HL-60/S4 treated with retinoic acid at 250 ng/mL for 4 days and 3 days (cell line): ENCODE results near the gene EPX.

Source experiments
- in situ Hi-C: fragments of 300-500 bp; cut with MboI; formaldehyde crosslinking; loops from 2 replicates; pipeline ENCODE4 v1.7.0; 2022; ENCODE audit warnings: low sequenced_read_pairs

The EPX gene

GRCh38 chr17:58224315-58224714 is 31.8 kb downstream of the EPX start:
- in situ Hi-C loops = no loop called here

DNA sequence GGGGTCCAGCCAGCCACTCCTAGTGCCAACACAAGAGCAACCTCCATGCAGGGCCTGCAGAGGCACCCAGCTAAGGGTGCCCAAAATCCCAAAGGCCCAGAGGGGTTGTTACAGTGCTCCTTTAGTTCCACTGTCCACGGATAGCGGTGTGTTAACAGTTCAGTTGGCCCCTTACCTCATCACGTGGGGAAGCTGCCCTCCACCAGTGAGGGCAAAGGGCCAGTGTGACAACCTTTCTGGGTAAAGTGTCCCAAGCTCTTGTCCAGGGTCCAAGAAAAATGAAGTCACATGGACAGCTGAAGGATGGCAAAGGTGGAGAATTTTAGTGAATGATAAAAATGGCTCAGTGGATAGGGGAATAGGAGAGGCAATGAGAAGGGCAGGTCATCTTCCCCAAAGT is 35.2 kb downstream of the EPX start:
- in situ Hi-C loops = no loop called here

DNA sequence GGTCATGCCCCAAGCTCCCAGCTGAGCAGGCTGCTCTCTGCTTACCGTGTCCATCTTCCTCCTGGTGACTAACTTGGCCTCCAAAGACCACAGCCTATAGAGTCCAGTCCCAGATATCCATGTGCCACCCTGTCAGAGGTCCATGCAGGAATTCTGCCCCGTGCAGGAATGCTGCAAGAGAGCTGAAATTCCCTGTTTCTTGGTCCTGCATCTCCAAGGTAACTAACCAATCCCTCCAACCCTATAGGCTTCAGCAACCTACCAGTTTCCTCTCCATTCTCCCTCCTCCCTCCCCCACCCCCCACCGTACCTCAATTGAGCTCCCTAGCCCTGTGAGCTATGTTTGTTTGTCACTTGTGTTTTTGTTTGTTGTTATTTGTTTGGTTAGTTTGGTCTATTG is 36.2 kb downstream of the EPX start:
- in situ Hi-C loops = no loop called here

GRCh38 chr17:58229384-58229783 is 36.9 kb downstream of the EPX start:
- in situ Hi-C loops = no loop called here

GRCh38 chr17:58229881-58230280 is 37.4 kb downstream of the EPX start:
- in situ Hi-C loops = no loop called here

GRCh38 chr17:58231641-58232040 is 39.1 kb downstream of the EPX start:
- in situ Hi-C loops = no loop called here

DNA sequence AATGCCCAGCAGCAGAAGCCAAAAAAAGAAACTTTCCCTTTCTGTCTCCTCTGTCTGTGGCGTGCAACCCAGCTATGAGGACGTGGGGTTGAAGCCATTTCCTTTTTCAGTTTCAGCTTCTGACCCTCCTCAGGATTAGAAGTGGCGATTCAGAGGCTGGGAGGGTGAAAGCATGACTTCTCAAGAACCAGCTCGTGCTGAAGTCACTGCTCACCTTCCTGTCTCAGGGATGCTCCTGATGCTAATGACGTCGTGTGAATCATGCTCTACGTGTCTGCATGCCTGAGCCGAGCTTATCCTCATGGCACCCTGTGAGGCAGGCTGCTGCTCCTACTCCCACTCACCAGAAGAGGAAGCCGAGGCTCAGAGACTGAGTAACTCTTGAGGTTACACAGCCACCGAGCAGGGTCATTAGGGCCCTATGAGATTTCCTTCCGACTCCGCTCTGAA is 40.2 kb downstream of the EPX start:
- in situ Hi-C loops = no loop called here

GRCh38 chr17:58233543-58233942 is 41.0 kb downstream of the EPX start:
- in situ Hi-C loops = no loop called here

DNA sequence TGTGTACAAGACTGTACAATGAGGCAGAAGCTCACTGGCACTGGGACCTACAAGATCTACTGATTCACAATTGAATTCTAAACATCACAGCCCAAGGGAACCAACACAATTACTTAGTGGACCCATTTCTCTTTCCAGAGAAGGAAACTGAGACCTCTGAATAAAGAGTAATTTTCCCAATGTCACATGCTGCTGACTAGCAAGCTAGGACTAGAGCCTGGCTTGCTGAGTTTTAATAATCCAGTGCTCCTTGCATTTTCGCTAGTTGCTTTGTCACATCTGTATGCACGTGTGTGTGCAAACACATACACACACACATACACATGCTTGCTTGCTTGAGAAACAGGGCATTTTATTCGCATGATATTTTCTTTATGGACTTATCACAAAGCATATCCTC is 42.0 kb downstream of the EPX start:
- in situ Hi-C loops = no loop called here

- in situ Hi-C loops = no loop called here
Measured at GRCh38 chr17:58235821-58236220, 43.3 kb downstream of the EPX start.

GRCh38 chr17:58236394-58236793 is 43.9 kb downstream of the EPX start:
- in situ Hi-C loops = no loop called here

DNA sequence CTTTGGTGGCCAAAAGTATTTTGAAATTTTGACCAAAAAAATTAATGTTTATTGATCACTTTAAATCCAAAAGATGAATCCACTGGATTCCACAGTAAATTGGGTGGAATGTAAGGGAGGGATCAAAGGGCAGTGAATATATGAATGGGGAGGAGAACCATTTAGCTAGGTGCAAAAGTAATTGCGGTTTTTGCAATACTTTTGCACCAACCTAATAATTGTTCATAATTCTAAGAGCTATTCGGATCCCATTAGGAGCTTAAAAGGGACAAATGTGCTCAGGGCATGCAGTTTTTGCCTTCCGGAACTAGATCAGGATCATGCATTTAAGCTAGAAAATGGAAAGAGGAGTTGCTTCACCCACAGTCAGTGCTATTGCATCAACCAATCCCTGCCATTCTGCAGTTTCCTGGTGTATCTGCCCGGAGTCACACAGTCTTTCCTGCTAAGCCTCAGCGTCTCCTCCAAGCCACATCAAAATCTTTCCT is 45.7 kb downstream of the EPX start, which contains the start of gene LPO:
TSS of gene LPO (plus strand) at position 438 of the 488 bp plus-strand sequence. CDS start 4,396 bp downstream, outside the sequence.
- in situ Hi-C loops = no loop called here

DNA sequence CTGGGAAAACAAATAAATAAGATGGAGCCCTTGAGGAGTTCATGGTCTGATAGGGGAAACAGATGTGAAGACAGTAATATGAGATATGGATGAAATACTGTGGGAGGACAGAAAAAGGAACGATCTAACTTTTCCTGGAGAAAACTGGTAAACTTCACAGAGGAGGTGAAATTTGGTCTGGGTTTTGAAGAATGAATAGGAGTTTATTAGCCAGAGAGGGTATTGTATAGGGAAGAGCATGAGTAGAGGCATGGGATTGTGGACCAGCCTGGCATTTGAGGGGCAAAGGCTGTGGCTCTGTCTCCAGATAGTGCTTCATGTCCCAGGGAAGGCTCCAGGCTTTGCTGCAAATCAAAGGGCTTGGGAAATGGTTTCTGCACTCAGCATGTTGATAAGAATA is 47.5 kb downstream of the EPX start:
- in situ Hi-C loops = no loop called here

GRCh38 chr17:58242171-58242784 is 49.8 kb downstream of the EPX start:
- in situ Hi-C loops = no loop called here

DNA sequence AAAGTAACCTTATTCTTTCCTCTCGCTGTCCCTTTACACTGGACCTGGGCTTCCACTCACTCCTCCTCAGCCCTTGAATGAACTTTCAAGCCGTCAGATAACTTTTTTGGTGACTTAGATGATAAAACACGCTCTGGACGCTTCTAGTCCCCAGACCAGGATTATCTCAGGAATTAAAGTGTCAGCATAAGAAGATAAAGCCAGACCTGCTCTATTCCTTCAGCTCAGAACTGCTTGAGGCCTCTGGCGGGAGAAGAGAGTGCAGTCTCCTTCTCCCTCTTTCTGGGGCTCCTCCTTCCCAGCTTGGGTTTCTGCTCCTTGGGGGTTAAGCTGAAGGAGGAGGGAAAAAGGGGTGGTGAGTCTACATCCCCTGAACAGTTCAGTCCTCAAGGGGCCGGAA is 52.4 kb downstream of the EPX start:
- in situ Hi-C loops = no loop called here

DNA sequence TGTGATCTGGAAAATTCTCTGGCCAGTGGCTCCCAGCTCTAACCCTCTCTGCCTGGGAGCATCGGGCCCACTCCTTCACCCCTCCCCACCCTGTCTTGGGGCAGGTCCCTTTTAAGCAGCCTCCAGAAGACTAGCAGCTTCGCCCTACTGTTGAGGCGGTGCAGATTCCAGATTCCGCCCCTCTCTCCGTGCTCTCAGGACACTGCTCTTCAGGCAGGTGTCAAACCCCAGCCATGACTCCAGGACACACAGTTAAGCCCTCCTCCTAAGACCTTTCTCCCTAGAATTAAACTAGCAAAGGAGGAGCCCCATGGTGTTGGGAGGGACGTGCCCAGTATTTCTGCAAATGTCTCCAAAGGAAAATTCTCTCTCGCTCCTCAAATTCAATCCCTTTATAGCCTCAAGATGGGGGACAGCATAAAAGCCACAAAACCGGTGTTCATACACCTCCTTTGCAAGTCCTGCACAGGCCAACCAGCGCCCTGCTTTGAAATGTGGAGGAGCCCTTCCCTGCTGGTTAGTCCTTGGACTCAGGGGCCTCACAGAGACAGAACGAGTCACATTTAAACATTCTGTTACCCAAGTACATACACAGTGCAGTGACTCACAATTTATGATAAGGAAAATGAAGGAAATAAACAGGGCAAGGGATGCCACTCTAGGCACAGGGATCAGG is 53.0 kb downstream of the EPX start:
- in situ Hi-C loops = no loop called here

DNA sequence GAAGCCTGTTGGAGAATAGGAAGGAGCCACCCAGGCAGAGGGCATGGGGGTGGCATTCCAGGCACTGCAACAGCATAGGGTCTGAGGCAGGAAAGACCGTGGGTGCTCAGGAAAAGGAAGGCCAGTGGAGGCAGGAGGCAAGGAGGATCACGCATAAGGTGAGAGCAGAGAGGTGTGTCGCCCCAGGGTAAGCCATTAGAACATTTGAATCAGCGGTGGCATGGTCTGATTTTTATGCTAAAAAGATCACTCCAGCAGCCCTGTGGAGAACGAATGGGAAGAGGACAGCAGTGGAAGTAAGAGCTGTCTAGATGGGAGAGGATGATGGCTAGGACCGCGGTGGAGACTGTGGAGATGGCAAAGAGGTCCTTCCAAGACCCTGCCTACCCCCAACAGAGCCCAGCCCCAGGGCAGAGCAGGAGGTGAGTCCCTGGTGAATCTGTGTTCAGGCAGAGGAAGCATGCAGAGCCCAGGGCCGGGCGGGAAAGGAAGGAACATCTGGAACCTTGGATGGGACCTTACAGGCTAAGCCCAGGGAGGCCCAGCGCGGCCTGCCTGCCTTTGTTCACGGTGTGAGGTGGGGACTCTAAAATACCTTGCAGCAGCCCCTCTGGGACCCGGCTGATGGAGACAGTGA is 53.7 kb downstream of the EPX start:
- in situ Hi-C loops = no loop called here

GRCh38 chr17:58246781-58247180 is 54.3 kb downstream of the EPX start:
- in situ Hi-C loops = no loop called here

- in situ Hi-C loops = no loop called here
Measured at GRCh38 chr17:58247511-58248363, 55.2 kb downstream of the EPX start.

GRCh38 chr17:58248955-58249269 is 56.4 kb downstream of the EPX start:
- in situ Hi-C loops = no loop called here
